ENCODE measurements around the gene DNAJB8.
A peak's percentile ranks its signal among the peaks of the same experiment; 100 is the strongest.

Gene DNAJB8

GRCh38 chr3:128493570-128494366 lies 27.1 kb upstream of the DNAJB8 start:
- no peak for DNase-seq

GRCh38 chr3:128492671-128493569 lies 26.2 kb upstream of the DNAJB8 start, which contains the start of gene GATA2:
GATA2 (minus strand) TSS chr3:128493201; CDS start chr3:128487031, 6,170 bp downstream.
- DNase-seq, result no peak

- no peak for DNase-seq
Measured at GRCh38 chr3:128491941-128492670, 25.4 kb upstream of the DNAJB8 start.

- DNase-seq, result no peak
Measured at GRCh38 chr3:128491691-128491940, 24.9 kb upstream of the DNAJB8 start.

GRCh38 chr3:128490915-128491690 lies 24.4 kb upstream of the DNAJB8 start:
- no peak for DNase-seq

- no peak for DNase-seq
Measured at GRCh38 chr3:128490650-128490914, 23.9 kb upstream of the DNAJB8 start.

- DNase-seq, result no peak
Measured at GRCh38 chr3:128489927-128490649, 23.4 kb upstream of the DNAJB8 start.

GRCh38 chr3:128489674-128489926 lies 22.9 kb upstream of the DNAJB8 start:
- no peak for DNase-seq

- no peak for DNase-seq
Measured at GRCh38 chr3:128488991-128489673, 22.4 kb upstream of the DNAJB8 start.

GRCh38 chr3:128488636-128488990 lies 21.9 kb upstream of the DNAJB8 start:
- no peak for DNase-seq

GRCh38 chr3:128487813-128488635 lies 21.3 kb upstream of the DNAJB8 start:
- peak; percentile 79 for DNase-seq

GRCh38 chr3:128487538-128487812 lies 20.8 kb upstream of the DNAJB8 start:
- DNase-seq, result no peak

- DNase-seq, result no peak
Measured at GRCh38 chr3:128486681-128487537, 20.2 kb upstream of the DNAJB8 start.

GRCh38 chr3:128486205-128486628 lies 19.5 kb upstream of the DNAJB8 start:
- no peak for DNase-seq

- no peak for DNase-seq
Measured at GRCh38 chr3:128485282-128486204, 18.9 kb upstream of the DNAJB8 start.

GRCh38 chr3:128484404-128485281 lies 18.0 kb upstream of the DNAJB8 start:
- DNase-seq, result no peak

GRCh38 chr3:128483657-128484403 lies 17.1 kb upstream of the DNAJB8 start:
- DNase-seq, result no peak
